ENCODE data around the gene PROM1. TPM values are rescaled to one million over a fixed set of nuclear protein-coding genes. Genes with fewer than 3 reads are reported as not detected.

Gene PROM1
- polyA plus RNA-seq, 3 donors, result not detected

DNA sequence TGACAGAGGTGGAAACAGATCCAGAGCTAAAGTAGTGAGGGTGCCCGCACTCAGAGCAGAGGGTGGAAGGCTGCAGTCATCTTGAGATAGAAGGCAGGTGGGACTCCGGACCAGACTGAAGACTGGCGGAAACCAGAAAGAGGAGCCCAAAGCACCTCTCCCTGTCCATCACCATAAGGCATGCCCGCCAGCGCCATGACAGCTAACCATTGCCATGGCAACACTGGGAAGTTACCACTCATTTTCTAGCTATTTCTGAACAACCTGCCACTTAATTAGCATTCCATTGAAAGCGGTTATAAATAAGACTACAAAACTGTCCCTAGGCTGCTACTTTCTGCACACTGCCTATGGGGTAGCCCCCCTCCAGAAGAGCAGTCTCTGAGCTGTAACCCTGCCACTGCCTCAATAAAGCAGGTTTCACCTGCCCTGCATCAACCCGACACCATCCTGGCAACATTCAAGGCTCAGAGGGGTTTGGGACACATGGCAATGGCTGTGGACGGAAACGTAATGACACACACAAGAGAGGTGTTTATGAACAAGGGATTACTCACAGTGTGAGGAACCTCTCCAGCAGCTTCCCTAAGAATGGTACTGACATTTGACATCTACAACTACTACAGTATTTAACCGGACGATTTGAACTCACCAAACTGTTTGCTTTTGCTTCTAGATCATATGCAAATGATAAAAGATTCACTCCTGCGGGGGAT is 93.1 kb downstream of the PROM1 start:
- Histone ChIP-seq H3K4me2 (replicated peaks; ENCODE audit: extremely low read depth, low read length, poor library complexity, severe bottlenecking) (no peak overlapping the region), H2AFZ (ENCODE audit: insufficient read depth, low read depth, low read length, poor library complexity, severe bottlenecking) (no peak overlapping the region), H3K9me3 (replicated peaks in 1 of 2; ENCODE audit: control insufficient read depth in 1 of 2, insufficient read depth in 1 of 2, low read length in 2 of 2) (no peaks in the 10 kb centered on the region), H3K27ac (ENCODE audit: low read depth in 1 of 2, low read length in 2 of 2) (no peak overlapping the region), H3K79me2 (ENCODE audit: insufficient read depth, low read length) (no peaks in the 10 kb centered on the region), H3K27me3 (ENCODE audit: control insufficient read depth in 2 of 2, insufficient read depth in 2 of 2, low read length in 2 of 2) (no peaks in the 10 kb centered on the region), H3K36me3 (replicated peaks in 1 of 2; ENCODE audit: control insufficient read depth in 1 of 2, insufficient read depth in 2 of 2, low read length in 2 of 2) (no peaks in the 10 kb centered on the region), H4K20me1 (ENCODE audit: insufficient read depth, low read length) (no peaks in the 10 kb centered on the region), H3K9ac (ENCODE audit: insufficient read depth, low read length, poor library complexity, severe bottlenecking) (no peak overlapping the region), H3K4me1 (ENCODE audit: control insufficient read depth in 1 of 2, insufficient read depth in 2 of 2, low read length in 2 of 2) (peaks cover 10 to 11% of the 10 kb centered on the region in 2 donors), H3K4me3 (replicated peaks in 1 of 3; ENCODE audit: low read depth in 2 of 3, low read length in 3 of 3) (no peak overlapping the region)
- TF ChIP-seq, protein P1, sequence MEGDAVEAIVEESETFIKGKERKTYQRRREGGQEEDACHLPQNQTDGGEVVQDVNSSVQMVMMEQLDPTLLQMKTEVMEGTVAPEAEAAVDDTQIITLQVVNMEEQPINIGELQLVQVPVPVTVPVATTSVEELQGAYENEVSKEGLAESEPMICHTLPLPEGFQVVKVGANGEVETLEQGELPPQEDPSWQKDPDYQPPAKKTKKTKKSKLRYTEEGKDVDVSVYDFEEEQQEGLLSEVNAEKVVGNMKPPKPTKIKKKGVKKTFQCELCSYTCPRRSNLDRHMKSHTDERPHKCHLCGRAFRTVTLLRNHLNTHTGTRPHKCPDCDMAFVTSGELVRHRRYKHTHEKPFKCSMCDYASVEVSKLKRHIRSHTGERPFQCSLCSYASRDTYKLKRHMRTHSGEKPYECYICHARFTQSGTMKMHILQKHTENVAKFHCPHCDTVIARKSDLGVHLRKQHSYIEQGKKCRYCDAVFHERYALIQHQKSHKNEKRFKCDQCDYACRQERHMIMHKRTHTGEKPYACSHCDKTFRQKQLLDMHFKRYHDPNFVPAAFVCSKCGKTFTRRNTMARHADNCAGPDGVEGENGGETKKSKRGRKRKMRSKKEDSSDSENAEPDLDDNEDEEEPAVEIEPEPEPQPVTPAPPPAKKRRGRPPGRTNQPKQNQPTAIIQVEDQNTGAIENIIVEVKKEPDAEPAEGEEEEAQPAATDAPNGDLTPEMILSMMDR (IDR thresholded peaks at IDR 0.05), result no peak
- Mint-ChIP-seq H3K27ac (peak overlapping the region in 2 of 7 donors; percentile 42 to 50), H3K9me3 (no peaks in the 10 kb centered on the region), H3K27me3 (ENCODE audit: low read depth in 3 of 3) (no peaks in the 10 kb centered on the region), H3K4me3 (no peak overlapping the region), H3K36me3 (no peaks in the 10 kb centered on the region), H3K4me1 (peaks cover 15% of the 10 kb centered on the region)
- 100% methylated on average over 2 of the region's 12 CpGs for WGBS (ENCODE audit: insufficient coverage)
- no peak for DNase-seq
- intact Hi-C loops (cut with micrococcal nuclease), result no loop called here

DNA sequence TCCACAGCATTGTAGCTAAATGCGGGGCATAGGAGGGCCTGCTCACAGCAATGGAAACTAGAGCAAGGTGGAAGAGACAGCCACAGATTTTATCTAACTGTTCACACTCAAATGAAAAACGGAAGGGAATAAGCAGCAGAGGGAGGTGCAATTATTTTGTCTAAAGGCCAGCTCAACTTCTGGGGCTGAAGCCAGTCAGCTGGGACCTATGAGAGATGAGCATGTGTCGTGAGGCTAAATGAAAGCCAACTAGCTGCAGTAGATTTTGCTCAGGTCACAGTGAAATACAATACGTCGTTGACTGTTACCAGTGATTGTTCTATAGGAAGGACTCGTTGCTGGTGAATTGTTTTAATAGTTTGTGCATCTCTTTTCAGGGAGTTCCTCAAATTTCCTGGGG is 94.4 kb downstream of the PROM1 start:
- Mint-ChIP-seq H3K9me3 (no peaks in the 10 kb centered on the region), H3K27me3 (ENCODE audit: low read depth in 3 of 3) (no peaks in the 10 kb centered on the region), H3K36me3 (no peaks in the 10 kb centered on the region), H3K27ac (no peak overlapping the region), H3K4me1 (peaks cover 15% of the 10 kb centered on the region), H3K4me3 (no peak overlapping the region)
- Histone ChIP-seq H3K27me3 (ENCODE audit: control insufficient read depth in 2 of 2, insufficient read depth in 2 of 2, low read length in 2 of 2) (no peaks in the 10 kb centered on the region), H3K4me3 (replicated peaks in 1 of 3; ENCODE audit: low read depth in 2 of 3, low read length in 3 of 3) (no peak overlapping the region), H4K20me1 (ENCODE audit: insufficient read depth, low read length) (no peaks in the 10 kb centered on the region), H3K36me3 (replicated peaks in 1 of 2; ENCODE audit: control insufficient read depth in 1 of 2, insufficient read depth in 2 of 2, low read length in 2 of 2) (no peaks in the 10 kb centered on the region), H3K27ac (ENCODE audit: low read depth in 1 of 2, low read length in 2 of 2) (no peak overlapping the region), H3K4me1 (ENCODE audit: control insufficient read depth in 1 of 2, insufficient read depth in 2 of 2, low read length in 2 of 2) (peaks cover 10 to 11% of the 10 kb centered on the region in 2 donors), H3K79me2 (ENCODE audit: insufficient read depth, low read length) (no peaks in the 10 kb centered on the region), H3K4me2 (replicated peaks; ENCODE audit: extremely low read depth, low read length, poor library complexity, severe bottlenecking) (no peak overlapping the region), H3K9me3 (replicated peaks in 1 of 2; ENCODE audit: control insufficient read depth in 1 of 2, insufficient read depth in 1 of 2, low read length in 2 of 2) (no peaks in the 10 kb centered on the region), H2AFZ (ENCODE audit: insufficient read depth, low read depth, low read length, poor library complexity, severe bottlenecking) (no peak overlapping the region), H3K9ac (ENCODE audit: insufficient read depth, low read length, poor library complexity, severe bottlenecking) (no peak overlapping the region)
- TF ChIP-seq, protein P1 (IDR thresholded peaks at IDR 0.05), result no peak
- intact Hi-C loops (cut with micrococcal nuclease), result no loop called here
- 44% methylated on average over 1 of the region's 6 CpGs for WGBS (ENCODE audit: insufficient coverage)
- no peak for DNase-seq

Data from CD14-positive monocyte (primary cell).